Bronchial epithelial cell (primary cell): ENCODE results near the gene ZNF765. TPM values are rescaled to one million over a fixed set of nuclear protein-coding genes. Genes with fewer than 3 reads are reported as not detected.
A peak's percentile ranks its signal among the peaks of the same experiment; 100 is the strongest.
"Not testable (repeated sequence)": the region's sequence is repeated elsewhere in the genome, so short reads cannot be mapped to it uniquely, and the experiment has no call there.

Experiments
- DNase-seq: peaks from one replicate; pipeline ENCODE4 v3.0.0-alpha.2; 2010; ENCODE audit warnings: low read depth
- FAIRE-seq: peaks from 2 replicates; lab custom pipeline; 2011; peaks lifted over from hg19 to GRCh38; lab: Jason Lieb, UNC
- H3K27me3 ChIP-seq: 2 replicates; pipeline ENCODE4 v1.5.1; 2011; ENCODE audit warnings: low read length; ENCODE audit not compliant: control insufficient read depth, insufficient read depth
- H3K36me3 ChIP-seq: 2 replicates; pipeline ENCODE4 v1.5.1; 2011; ENCODE audit warnings: low read length; ENCODE audit not compliant: control insufficient read depth, insufficient read depth
- H3K4me3 ChIP-seq: 2 replicates; pipeline ENCODE4 v1.5.1; 2011; ENCODE audit warnings: mild to moderate bottlenecking, low read depth, low read length, control low read depth
- total RNA-seq: library from RNA; depleted of rRNA; stranded (reverse); fragments of >200 nt; gene quantifications from 2 replicates; pipeline ENCODE4 v1.2.1, GENCODE V29; 2014
- TF ChIP-seq, protein P1 (sequence below): IDR thresholded peaks from 2 replicates; pipeline ENCODE4 v1.5.1; 2011; ENCODE audit warnings: mild to moderate bottlenecking, moderate library complexity, low read length, control low read depth, inconsistent platforms; ENCODE audit not compliant: insufficient read depth, severe bottlenecking

The ZNF765 gene
- total RNA-seq, 1 donor from 2014 or later = 17.9 TPM

DNA sequence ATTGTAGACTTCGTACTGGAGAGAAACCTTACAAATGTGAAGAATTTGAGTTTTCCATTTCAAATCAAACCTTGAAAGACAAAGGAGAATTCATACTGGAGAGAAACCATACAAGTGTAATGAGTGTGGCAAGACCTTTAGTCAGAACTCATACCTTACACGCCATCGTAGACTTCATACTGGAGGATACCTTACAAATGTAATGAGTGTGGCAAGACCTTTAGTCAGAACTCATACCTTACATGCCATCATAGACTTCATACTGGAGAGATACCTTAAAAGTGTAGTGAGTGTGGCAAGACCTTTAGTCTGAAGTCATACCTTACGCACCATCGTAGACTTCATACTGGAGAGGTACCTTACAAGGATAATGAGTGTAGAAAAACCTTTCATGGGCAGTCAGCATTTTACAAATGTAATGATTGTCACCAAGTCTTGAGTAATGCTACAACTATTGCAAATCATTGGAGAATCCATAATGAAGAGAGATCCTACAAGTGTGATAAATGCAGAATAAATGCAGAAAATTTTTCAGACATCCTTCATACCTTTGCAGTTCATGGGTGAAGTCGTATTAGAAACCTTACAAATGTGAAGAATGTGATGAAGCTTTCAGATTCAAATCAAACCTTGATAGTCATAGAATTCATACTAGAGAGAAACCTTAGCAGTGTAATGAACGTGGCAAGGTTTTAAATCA, 14.7 kb downstream of the ZNF765 start:
- Histone ChIP-seq H3K27me3 (no peaks in the 10 kb centered on the region), H3K36me3 (peaks cover 6% of the 10 kb centered on the region), H3K4me3 (no peak overlapping the region)
- DNase-seq (no peak), FAIRE-seq (no peak)
- TF ChIP-seq, protein P1, sequence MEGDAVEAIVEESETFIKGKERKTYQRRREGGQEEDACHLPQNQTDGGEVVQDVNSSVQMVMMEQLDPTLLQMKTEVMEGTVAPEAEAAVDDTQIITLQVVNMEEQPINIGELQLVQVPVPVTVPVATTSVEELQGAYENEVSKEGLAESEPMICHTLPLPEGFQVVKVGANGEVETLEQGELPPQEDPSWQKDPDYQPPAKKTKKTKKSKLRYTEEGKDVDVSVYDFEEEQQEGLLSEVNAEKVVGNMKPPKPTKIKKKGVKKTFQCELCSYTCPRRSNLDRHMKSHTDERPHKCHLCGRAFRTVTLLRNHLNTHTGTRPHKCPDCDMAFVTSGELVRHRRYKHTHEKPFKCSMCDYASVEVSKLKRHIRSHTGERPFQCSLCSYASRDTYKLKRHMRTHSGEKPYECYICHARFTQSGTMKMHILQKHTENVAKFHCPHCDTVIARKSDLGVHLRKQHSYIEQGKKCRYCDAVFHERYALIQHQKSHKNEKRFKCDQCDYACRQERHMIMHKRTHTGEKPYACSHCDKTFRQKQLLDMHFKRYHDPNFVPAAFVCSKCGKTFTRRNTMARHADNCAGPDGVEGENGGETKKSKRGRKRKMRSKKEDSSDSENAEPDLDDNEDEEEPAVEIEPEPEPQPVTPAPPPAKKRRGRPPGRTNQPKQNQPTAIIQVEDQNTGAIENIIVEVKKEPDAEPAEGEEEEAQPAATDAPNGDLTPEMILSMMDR = no peak

DNA sequence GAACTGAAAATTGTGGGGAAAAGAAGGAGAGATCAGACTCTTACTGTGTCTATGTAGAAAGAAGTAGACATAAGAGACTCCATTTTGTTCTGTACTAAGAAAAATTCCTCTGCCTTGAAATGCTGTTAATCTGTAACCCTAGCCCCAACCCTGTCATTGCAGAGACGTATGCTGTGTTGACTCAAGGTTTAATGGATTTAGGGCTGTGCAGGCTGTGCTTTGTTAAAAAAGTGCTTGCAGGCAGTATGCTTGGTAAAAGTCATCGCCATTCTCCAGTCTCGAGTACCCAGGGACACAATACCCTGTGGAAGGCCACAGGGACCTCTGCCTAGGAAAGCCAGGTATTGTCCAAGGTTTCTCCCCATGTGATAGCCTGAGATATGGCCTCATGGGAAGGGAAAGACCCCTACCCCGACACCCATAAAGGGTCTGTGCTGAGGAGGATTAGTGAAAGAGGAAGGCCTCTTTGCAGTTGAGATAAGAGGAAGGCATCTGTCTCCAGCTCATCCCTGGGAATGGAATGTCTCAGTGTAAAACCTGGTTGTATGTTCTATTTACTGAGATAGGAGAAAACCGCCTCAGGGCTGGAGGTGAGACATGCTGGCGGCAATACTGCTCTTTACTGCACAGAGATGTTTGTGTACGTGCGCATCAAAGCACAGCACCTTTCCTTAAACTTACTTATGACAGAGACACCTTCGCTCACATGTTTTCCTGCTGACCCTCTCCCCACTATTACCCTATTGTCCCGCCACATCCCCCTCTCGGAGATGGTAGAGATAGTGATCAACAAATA, 25.8 kb downstream of the ZNF765 start:
- not testable (repeated sequence) for H3K27me3 ChIP-seq, H3K36me3 ChIP-seq, FAIRE-seq, H3K4me3 ChIP-seq, DNase-seq

DNA sequence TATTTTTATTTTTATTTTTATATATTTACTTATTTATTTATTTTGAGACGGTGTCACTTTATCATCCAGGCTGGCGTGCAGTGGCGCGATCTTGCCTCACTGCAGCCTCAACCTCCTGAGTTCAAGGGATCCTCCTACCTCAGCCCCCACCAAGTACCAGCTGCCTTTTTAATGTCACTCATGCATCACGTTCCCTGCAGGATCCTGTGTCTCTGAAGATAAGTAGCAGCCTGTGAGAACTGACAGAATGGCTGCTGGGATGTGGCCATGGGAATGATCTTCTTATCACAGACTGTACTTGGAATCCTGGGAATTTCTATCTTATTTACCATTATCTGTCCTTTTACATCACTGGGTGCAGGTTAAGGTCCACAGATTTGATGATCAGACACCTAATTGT, 27.6 kb downstream of the ZNF765 start:
- no peak for FAIRE-seq

DNA sequence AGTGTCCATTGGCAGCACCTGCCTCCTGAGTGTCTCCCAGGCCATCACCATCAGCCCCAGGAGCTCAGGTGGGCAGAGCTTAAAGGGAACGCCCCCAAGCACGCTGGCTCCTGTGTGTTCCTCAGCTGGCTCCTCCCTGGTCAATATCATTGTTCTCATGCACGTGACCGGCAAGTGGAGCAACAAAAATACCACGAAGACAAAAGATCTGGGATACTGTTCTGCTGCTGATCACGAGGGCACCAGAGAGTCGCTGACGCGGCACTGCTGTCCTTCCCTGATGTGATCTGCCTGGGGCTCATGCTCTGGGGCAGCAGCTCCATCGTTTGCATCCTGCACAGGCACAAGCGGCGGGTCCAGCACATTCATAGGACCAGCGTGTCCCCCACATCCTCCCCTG, 28.1 kb downstream of the ZNF765 start:
- H3K4me3 ChIP-seq, DNase-seq, H3K27me3 ChIP-seq, H3K36me3 ChIP-seq: not testable (repeated sequence)
- FAIRE-seq = peak; percentile 77

More for the DNA sequence above, 27.6 kb downstream of the ZNF765 start:
- Histone ChIP-seq H3K36me3 (no peaks in the 10 kb centered on the region), H3K27me3 (no peaks in the 10 kb centered on the region), H3K4me3 (no peak overlapping the region)
- DNase-seq = no peak
- TF ChIP-seq, protein P1 = no peak

DNA sequence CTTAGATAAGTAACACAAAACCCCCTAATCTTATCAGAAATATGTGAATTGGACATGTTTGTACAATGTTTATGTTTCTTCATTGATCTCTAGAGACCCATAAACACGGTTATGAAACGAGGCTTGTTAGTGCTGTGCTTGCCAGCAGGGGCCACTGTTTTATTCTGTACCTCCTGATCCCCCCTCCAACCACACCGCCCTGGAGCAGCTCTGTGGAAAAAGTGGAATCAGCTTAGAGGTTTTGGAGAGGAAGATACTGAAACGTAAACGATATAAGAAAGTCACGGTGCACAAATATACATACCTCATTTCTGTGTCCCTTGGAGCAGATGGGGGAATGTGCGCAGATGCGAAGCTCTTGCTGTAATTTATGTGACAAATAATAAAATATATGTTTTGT, 28.7 kb downstream of the ZNF765 start:
- not testable (repeated sequence) for H3K4me3 ChIP-seq, H3K27me3 ChIP-seq, DNase-seq, H3K36me3 ChIP-seq
- FAIRE-seq = peak; percentile 98

DNA sequence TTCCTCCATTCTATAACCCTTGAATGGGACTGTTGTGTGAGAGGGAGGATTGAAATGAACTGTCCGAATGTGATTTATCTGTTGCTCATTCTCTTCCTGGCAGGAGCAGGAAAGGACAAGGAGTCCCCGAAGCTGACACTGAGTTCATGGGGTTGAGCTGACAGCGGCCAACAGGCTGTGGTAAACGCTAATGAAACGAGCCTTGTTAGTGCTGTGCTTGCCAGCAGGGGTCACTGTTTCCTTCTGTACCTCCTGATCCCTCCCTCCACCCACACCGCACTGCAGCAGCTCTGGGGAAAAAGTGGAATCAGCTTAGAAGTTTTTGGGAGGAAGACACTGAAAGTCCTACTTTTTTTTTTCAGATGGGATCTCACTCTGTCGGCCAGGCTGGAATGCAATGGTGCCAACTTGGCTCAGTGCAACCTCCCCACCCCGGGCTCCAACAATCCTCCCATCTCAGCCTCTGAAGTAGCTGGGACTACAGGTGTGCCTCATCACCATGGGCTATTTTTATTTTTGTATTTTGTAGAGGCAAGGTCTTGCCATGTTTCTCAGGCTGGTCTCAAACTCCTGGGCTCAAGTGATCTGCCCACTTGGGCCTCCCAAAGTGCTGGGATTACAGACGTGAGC, 30.1 kb downstream of the ZNF765 start:
- H3K36me3 ChIP-seq = no peaks in the 10 kb centered on the region
- FAIRE-seq (no peak), DNase-seq (peak; percentile 43)
- H3K27me3 ChIP-seq = no peaks in the 10 kb centered on the region
- no peak overlapping the region for H3K4me3 ChIP-seq
- TF ChIP-seq, protein P1 = peak; percentile 84

DNA sequence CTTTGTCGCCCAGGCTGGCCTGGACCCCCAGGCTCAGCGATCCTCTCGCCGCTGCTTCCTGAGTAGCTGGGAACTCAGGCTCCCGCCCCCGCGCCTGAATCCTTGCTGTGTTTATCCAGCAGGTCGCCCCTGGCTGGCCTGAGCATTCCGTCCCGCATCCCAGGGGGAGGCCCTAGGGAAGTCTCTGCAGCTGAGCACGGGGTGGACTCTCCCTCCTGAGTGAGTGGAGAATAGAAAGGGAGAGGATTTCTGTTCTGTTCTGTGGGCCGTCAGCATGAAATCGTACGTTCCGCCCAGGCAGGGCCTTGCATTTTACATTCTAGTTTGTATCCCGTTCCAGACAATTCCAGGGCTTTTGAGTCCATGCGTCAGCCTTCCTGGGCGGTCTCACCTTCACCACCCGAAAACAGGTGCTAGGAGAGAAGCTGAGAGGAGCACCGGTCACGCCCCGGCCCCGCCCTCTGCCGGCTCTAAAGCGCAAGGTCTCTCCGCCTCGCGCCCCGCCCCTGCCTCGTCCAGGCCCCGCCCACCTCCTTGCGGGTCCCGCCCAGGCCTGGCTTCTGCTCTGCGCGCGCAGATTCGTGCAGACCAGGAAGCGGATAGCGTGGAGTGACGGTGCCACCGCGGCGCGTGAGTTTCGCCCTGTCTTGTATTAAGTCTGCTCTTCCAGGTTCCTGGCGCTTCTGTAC, 36.6 kb downstream of the ZNF765 start, which contains the start of gene ZNF761:
TSS of gene ZNF761 (plus strand) at position 586 of the 689 bp plus-strand sequence. CDS start 15,285 bp downstream, outside the sequence.
- Histone ChIP-seq H3K27me3 (no peaks in the 10 kb centered on the region), H3K36me3 (peaks cover 1% of the 10 kb centered on the region), H3K4me3 (peak within 1 kb of the TSS; percentile 83)
- TF ChIP-seq, protein P1 = no peak
- FAIRE-seq (no peak), DNase-seq (peak; percentile 92)
